Adipose tissue (tissue), 3 donors: ENCODE data around the gene CACNB4. TPM values are rescaled to one million over a fixed set of nuclear protein-coding genes. Genes with fewer than 3 reads are reported as not detected.
"Not testable (repeated sequence)": the region's sequence is repeated elsewhere in the genome, so short reads cannot be mapped to it uniquely, and the experiment has no call there.

Source experiments
- H3K27ac ChIP-seq: one replicate; pipeline ENCODE4 v1.5.1; 2013; ENCODE audit warnings: low read depth, low read length
- WGBS, 3 donors: extraction: QIAGEN DNeasy Blood & Tissue Kit; methylation state at CpG; one replicate each; pipeline ENCODE4 v1.1.7; 2013; 5-methylcytosine and 5-hydroxymethylcytosine counted together
- polyA plus RNA-seq, 3 donors: library from polyadenylated mRNA; stranded (reverse); fragments of 200-250 nt; gene quantifications; one replicate each; pipeline ENCODE4 v1.2.3, GENCODE V29; 2013
- donor health status: healthy with polysubstance abuse.
- donor health status: Bipolar disorder and iron deficiency.
- donor health status: healthy.

The CACNB4 gene
- polyA plus RNA-seq, 3 donors, result 0.10 to 0.45 (median 0.21) TPM

DNA sequence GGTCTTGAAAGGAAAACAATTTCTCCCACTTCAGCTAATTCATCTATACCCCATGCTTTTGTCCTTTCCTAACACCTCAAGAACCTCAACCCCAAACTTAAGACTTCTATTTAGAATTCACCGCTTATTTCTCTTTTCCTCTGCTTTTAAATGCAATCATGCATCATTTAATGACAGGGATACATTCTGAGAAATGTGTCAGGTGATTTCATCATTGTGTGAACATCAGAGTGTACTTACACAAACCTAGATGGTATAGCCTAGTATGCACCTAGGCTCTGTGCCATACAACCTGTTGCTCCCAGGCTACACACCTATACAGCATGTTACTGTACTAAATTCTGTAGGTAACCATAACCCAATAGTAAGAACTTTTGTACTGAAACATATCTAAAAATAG is 293.5 kb downstream of the CACNB4 start:
- WGBS, 3 donors, result 95 to 100% (median 97%) methylated on average over 1 of the region's 1 CpG

DNA sequence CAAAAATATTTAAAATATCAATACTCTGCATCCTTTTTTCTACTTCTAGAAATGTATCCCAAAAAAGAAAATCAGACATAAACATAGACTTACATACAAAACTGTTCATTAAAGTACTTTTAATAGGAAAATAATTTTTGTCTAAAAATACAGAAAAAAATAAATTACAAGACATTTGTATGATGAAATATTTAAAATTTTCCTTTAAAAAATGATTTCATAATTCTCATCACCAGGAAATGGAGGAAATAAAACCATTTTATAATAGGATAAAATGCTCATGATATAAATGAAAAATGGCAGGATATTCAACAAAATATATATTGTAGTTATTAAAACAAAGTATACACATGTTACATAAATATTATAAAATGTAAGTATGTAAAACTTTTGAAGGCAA is 295.0 kb downstream of the CACNB4 start:
- no peak overlapping the region for H3K27ac ChIP-seq

More for the DNA sequence above, 293.5 kb downstream of the CACNB4 start:
- no peak overlapping the region for H3K27ac ChIP-seq

DNA sequence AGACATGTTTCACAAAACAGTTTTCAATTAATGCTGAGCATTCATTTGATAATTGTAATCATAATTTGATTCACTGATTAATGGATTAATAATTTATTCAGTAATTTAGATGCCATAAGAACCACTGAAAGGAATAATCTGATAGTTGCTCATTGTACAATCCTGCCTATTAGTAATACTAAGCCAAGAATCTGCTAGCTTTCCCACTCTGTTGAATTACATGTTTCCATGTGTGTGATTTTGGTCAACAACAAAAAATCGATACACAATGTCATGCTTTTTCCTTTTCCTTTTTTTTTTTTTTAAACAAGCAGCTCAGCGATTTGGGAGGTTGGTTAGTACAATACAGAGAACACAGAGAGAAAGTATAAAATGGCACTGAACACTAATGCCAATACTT is 296.5 kb downstream of the CACNB4 start:
- no peak overlapping the region for H3K27ac ChIP-seq
- 52 to 92% (median 88%) methylated on average over 2 of the region's 2 CpGs for WGBS, 3 donors

DNA sequence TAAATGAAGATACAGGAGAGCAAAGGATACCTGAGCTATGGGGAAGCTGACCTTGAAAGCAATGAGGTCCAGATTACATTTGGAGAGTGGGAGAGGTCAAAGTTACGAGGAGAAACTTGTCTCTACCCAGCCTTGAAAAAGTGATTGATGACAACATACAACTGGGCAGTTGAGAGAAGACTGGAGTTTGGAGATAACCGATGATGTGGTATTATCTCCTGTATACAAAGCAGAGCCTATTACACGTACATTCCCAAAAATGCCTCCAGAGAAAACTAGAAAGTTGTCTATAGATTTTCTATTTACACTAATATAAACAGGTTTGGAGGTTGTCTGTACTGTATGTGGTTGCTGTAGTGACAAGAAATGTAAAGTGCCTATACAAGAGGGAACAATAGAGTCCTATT is 299.0 kb downstream of the CACNB4 start:
- H3K27ac ChIP-seq, result no peak overlapping the region
- 79 to 95% (median 89%) methylated on average over 3 of the region's 3 CpGs for WGBS, 3 donors

DNA sequence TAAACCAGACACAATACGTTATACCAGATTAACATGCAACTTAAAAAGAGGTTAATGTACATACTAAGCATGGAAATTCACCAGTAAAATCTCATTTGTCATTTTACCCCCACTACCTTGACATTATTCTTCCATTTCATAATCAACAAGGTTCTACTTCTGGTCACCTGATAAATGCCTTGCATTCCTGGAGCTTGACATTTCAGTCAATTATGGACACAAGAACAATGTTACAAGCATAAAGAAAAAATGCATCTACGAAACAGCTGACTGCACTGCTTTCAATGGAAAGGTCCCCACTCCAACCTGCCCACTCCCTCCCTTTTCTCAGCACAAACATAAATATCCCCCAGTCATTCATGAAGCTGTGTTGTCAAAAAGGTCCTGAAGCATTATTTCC is 302.1 kb downstream of the CACNB4 start:
- no peak overlapping the region for H3K27ac ChIP-seq
- 91 to 99% (median 98%) methylated on average over 2 of the region's 2 CpGs for WGBS, 3 donors

DNA sequence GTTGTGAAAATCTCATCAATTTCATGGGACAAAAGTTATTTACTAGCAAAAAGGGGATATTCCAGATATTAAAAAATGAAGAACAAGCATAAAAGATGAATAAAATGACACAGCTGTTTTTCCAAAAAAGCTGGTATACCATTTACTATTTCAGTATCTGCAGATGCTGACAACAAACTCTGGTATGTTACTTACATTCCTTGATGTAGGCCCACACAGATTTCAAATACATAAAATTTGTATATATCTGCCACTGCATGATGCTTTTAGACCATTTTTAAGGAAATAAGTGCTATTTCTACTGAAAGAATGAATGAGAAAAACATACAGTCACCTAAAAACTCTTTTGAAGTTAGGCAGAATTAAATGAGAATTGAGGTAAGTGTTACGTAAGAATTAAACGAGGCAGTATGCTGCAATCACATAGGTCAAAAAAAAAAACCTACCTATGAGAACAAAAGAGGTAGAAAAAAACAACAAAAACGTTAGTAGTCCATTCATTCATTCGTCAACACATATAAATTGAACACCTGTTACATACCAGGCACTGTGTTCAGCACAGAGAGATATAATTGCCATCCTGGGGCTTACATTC is 303.1 kb downstream of the CACNB4 start:
- 73 to 74% (median 73%) methylated on average over 4 of the region's 4 CpGs for WGBS, 3 donors
- no peak overlapping the region for H3K27ac ChIP-seq

DNA sequence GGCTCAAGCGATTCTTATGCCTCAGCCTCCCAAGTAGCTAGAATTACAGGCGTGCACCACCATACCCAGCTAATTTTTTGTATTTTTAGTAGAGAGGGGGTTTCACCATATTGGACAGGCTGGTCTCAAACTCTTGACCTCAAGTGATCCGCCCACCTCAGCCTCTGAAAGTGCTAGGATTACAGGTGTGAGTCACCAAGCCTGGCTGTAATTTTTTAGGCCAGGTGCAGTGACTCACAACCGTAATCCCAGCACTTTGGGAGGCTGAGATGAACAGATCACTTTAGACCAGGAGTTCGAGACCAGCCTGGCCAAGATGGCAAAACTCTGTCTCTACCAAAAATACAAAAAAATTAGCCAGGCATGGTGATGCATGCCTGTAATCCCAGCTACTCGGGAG is 304.4 kb downstream of the CACNB4 start:
- 97 to 100% (median 99%) methylated on average over 6 of the region's 6 CpGs for WGBS, 3 donors
- not testable (repeated sequence) for H3K27ac ChIP-seq

DNA sequence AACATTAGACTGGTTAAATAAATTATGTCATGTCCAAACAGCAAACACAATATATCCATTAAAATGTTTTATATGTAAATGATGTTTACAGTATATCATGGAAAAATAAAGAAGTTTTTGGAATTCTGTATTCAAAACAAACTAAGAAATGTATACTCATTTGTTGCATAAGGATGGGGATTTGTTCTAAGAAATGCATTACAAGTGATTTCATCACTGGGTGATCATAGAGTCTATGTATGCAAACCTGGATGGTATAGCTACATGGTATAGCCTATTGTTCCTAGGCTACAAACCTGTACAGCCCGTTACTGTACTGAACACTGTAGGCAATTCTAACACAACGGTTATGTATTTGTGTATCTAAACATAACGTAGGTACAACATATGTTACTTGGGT is 305.7 kb downstream of the CACNB4 start:
- WGBS, 3 donors, result 93 to 96% (median 95%) methylated on average over 3 of the region's 3 CpGs
- no peak overlapping the region for H3K27ac ChIP-seq

DNA sequence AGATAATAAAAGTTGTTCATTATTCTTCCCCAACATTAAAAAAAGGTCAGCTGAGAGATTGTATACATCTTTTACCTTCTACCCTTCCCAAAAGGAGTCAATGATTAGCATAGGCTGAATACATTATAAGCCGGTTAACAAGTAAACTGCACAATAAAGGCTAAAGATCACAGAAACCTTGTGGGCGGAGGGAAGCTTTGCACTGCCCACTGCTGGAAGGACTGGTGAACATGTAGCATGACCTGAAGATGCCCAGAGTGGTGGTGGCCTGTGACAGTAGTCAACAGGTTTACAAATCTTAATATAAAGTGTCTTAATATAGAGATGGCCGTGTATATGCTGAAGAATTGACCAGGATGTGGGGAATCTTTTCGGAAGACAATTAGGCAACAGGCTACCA is 306.3 kb downstream of the CACNB4 start:
- 96 to 98% (median 96%) methylated on average over 4 of the region's 4 CpGs for WGBS, 3 donors

DNA sequence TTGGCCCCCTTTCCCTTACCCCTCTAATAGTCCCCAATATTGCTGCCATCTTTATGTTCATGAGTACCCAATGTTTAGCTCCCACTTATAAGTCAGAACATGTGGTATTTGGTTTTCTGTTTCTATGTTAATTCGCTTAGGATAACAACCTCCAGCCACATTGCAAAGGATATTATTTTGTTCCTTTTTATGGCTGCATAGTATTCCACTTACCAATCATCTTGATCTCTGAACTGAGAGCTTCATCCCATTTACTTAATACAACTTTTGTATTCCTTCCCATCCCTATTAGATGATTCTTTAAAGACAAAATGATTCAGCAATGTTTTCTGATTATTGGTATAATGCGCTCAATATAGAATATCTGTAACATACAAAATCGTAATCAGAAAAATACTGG is 307.3 kb downstream of the CACNB4 start:
- no peak overlapping the region for H3K27ac ChIP-seq
- 98 to 99% (median 99%) methylated on average over 3 of the region's 3 CpGs for WGBS, 3 donors

More for the DNA sequence above, 306.3 kb downstream of the CACNB4 start:
- no peak overlapping the region for H3K27ac ChIP-seq

DNA sequence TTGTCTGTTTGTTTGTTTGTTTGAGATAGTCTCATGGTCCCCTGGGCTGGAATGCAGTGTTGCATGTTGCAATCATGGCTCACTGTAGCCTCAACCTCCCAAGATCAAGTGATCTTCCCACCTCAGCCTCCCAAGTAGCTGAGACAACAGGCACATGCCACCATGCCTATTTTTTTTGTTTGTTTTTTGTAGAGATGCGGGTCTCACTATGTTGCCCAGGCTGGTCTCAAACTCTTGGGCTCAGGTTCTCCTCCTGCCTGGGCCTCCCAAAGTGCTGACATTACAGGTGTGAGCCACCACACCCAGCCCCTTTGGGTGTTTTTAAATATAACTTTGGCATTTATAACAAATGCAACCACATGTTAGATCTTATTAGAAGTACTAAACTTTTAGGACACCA is 308.2 kb downstream of the CACNB4 start:
- 97 to 100% (median 100%) methylated on average over 1 of the region's 1 CpG for WGBS, 3 donors
- H3K27ac ChIP-seq, result no peak overlapping the region

DNA sequence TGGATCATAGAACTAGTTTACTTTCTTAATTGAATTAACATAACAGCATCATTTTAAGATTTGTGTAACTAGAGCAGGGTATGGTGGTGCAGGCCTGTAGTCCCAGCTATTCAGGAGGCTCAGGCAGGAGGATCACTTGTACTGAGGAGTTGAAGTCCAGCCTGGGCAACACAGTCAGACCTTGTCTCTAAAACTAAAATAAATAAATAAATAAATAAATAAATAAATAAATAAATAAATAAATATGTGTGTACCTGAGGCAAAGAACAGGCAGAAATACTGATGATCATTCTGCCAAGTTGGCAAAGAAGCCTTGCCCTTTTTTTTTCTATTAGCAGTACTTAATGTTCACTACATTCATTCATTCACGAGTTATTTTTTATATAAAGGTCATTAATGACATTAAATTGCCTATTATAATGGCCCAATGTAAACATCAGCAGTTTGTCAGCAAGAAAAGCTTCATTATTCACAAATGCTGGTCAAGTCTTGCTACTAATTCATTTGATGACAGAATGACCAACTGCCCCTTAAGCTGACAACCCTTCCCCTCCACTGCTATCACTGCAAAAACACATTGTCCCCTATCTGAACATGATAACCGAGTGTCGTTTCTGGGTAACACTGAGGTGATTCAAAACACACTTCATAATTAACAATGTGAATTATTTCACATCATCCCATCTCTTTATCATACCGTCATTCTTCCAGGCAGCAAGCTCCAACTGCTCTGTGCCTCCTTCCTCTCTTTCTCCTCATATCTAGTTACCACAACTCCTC is 309.6 kb downstream of the CACNB4 start:
- WGBS, 3 donors, result 88 to 98% (median 96%) methylated on average over 4 of the region's 4 CpGs
- no peak overlapping the region for H3K27ac ChIP-seq

DNA sequence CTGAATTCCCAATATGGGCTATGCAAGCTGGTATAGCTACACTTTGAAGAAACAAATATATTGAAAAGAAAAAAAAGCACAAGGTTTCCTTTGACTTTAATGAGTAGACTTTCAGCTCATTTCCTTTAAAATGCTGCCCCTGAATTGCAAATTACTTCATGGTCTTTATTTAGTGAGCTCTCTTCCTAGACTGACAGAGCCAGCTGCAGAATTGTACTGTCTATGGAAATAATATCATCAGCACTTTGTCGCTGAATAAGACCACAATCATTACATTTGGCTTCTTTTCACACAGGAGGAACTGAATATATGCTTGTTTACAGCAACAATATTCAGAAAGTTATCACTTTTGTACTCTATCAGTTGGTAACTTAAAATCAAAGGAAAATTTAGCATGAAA is 312.4 kb downstream of the CACNB4 start:
- WGBS, 3 donors, result 86 to 89% (median 86%) methylated on average over 1 of the region's 1 CpG
- no peak overlapping the region for H3K27ac ChIP-seq

DNA sequence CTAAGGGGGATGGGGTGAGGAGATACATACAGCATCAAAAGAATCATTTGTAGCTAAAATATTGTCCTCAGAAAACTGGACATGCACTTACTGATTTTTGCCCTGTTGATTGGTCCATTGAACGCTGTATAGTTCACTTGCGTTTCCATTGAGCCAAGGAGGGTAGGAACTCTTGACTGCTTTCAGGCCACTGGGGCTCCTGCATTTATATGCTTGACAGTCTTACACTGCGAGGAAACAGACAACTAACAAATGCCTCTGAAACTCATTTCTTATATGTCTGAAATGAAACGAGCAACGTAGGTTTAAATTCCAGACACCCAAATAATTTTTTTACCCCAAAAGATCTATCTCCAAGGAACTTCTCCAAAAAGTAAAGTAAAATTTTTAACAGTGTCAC is 312.8 kb downstream of the CACNB4 start:
- whole genome bisulfite sequencing, 3 donors, result 95 to 98% (median 97%) methylated on average over 5 of the region's 5 CpGs
- no peak overlapping the region for H3K27ac ChIP-seq

DNA sequence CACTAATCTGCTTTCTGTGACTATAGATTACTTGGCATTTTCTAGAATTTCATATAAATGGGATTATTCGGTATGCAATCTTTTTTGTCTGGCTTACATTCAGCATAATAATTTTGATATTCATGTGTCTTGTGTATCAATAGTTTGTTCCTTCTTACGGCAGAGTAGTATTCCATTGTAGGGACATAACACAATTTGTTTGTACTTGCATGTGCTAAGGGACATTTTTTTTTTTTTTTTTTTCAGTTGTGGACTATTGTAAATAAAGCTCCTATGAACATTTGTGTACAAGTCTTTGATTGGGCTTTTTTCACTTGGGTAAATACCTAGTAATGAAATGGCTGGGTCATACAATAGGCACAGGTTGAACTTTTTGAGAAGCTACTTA is 315.7 kb downstream of the CACNB4 start:
- no peak overlapping the region for H3K27ac ChIP-seq
- WGBS, 3 donors, result 97 to 98% (median 97%) methylated on average over 2 of the region's 2 CpGs

Other genes with a start within 250 kb of the CACNB4 start
- 10 to 100 TPM in 1 of 3 donors, 1 to 10 TPM in 2; 7.1 to 22.7 (median 7.6) TPM for gene STAM2, start 76.7 kb upstream of the CACNB4 start, polyA plus RNA-seq
- 10 to 100 TPM in 2 of 3 donors, 1 to 10 TPM in 1; 5.0 to 41.3 (median 22.3) TPM for gene FMNL2, start 236.1 kb upstream of the CACNB4 start, polyA plus RNA-seq